ENCODE data around the gene CPA1.

Gene CPA1

GRCh38 chr7:130358471-130358870, 21.8 kb upstream of the CPA1 start:
- H3K27me3 ChIP-seq (ENCODE audit: control insufficient read depth in 1 of 2, insufficient read depth in 2 of 2, low read length in 2 of 2) = no peaks in the 10 kb centered on the region
- no peaks in the 10 kb centered on the region for H3K36me3 ChIP-seq (ENCODE audit: insufficient read depth, low read length)
- H3K9me3 ChIP-seq (ENCODE audit: low read length) = no peaks in the 10 kb centered on the region
- no peak overlapping the region for H3K27ac ChIP-seq (ENCODE audit: low read depth, low read length)
- H3K4me1 ChIP-seq (ENCODE audit: insufficient read depth, low read length) = peaks cover 13% of the 10 kb centered on the region
- no peak overlapping the region for H3K4me3 ChIP-seq (ENCODE audit: low read depth in 1 of 2, low read length in 2 of 2)
- H3K9ac ChIP-seq (ENCODE audit: low read length) = no peak overlapping the region

GRCh38 chr7:130359276-130359857, 20.9 kb upstream of the CPA1 start:
- no peak overlapping the region for H3K4me3 ChIP-seq (ENCODE audit: low read depth in 1 of 2, low read length in 2 of 2)
- H3K27ac ChIP-seq (ENCODE audit: low read depth, low read length) = no peak overlapping the region
- no peaks in the 10 kb centered on the region for H3K9me3 ChIP-seq (ENCODE audit: low read length)
- H3K36me3 ChIP-seq (ENCODE audit: insufficient read depth, low read length) = no peaks in the 10 kb centered on the region
- no peak overlapping the region for H3K9ac ChIP-seq (ENCODE audit: low read length)
- no peaks in the 10 kb centered on the region for H3K27me3 ChIP-seq (ENCODE audit: control insufficient read depth in 1 of 2, insufficient read depth in 2 of 2, low read length in 2 of 2)
- peaks cover 13% of the 10 kb centered on the region for H3K4me1 ChIP-seq (ENCODE audit: insufficient read depth, low read length)

- Histone ChIP-seq H3K9me3 (ENCODE audit: low read length) (no peaks in the 10 kb centered on the region), H3K27ac (ENCODE audit: low read depth, low read length) (no peak overlapping the region), H3K4me1 (ENCODE audit: insufficient read depth, low read length) (peaks cover 23% of the 10 kb centered on the region), H3K36me3 (ENCODE audit: insufficient read depth, low read length) (no peaks in the 10 kb centered on the region), H3K27me3 (ENCODE audit: control insufficient read depth in 1 of 2, insufficient read depth in 2 of 2, low read length in 2 of 2) (no peaks in the 10 kb centered on the region), H3K9ac (ENCODE audit: low read length) (no peak overlapping the region), H3K4me3 (ENCODE audit: low read depth in 1 of 2, low read length in 2 of 2) (no peak overlapping the region)
These were observed 19.8 kb upstream of the CPA1 start for GRCh38 chr7:130360518-130360917.

- Histone ChIP-seq H3K27me3 (ENCODE audit: control insufficient read depth in 1 of 2, insufficient read depth in 2 of 2, low read length in 2 of 2) (no peaks in the 10 kb centered on the region), H3K9ac (ENCODE audit: low read length) (no peak overlapping the region), H3K9me3 (ENCODE audit: low read length) (no peaks in the 10 kb centered on the region), H3K27ac (ENCODE audit: low read depth, low read length) (no peak overlapping the region), H3K4me3 (ENCODE audit: low read depth in 1 of 2, low read length in 2 of 2) (no peak overlapping the region), H3K36me3 (ENCODE audit: insufficient read depth, low read length) (no peaks in the 10 kb centered on the region), H3K4me1 (ENCODE audit: insufficient read depth, low read length) (peaks cover 22% of the 10 kb centered on the region)
These were observed 18.6 kb upstream of the CPA1 start for GRCh38 chr7:130361681-130362080.

- H3K9ac ChIP-seq (ENCODE audit: low read length) = no peak overlapping the region
- peaks cover 17% of the 10 kb centered on the region for H3K4me1 ChIP-seq (ENCODE audit: insufficient read depth, low read length)
- H3K27ac ChIP-seq (ENCODE audit: low read depth, low read length) = no peak overlapping the region
- H3K36me3 ChIP-seq (ENCODE audit: insufficient read depth, low read length) = no peaks in the 10 kb centered on the region
- no peak overlapping the region for H3K4me3 ChIP-seq (ENCODE audit: low read depth in 1 of 2, low read length in 2 of 2)
- no peaks in the 10 kb centered on the region for H3K9me3 ChIP-seq (ENCODE audit: low read length)
- H3K27me3 ChIP-seq (ENCODE audit: control insufficient read depth in 1 of 2, insufficient read depth in 2 of 2, low read length in 2 of 2) = no peaks in the 10 kb centered on the region
These were observed 18.0 kb upstream of the CPA1 start for GRCh38 chr7:130362251-130362816.

- Histone ChIP-seq H3K9ac (ENCODE audit: low read length) (no peak overlapping the region), H3K36me3 (ENCODE audit: insufficient read depth, low read length) (no peaks in the 10 kb centered on the region), H3K27me3 (ENCODE audit: control insufficient read depth in 1 of 2, insufficient read depth in 2 of 2, low read length in 2 of 2) (no peaks in the 10 kb centered on the region), H3K9me3 (ENCODE audit: low read length) (no peaks in the 10 kb centered on the region), H3K4me3 (ENCODE audit: low read depth in 1 of 2, low read length in 2 of 2) (no peak overlapping the region), H3K4me1 (ENCODE audit: insufficient read depth, low read length) (peaks cover 17% of the 10 kb centered on the region), H3K27ac (ENCODE audit: low read depth, low read length) (no peak overlapping the region)
These were observed 17.1 kb upstream of the CPA1 start for GRCh38 chr7:130363026-130363847.

- peaks cover 28% of the 10 kb centered on the region for H3K4me1 ChIP-seq (ENCODE audit: insufficient read depth, low read length)
- H3K4me3 ChIP-seq (ENCODE audit: low read depth in 1 of 2, low read length in 2 of 2) = no peak overlapping the region
- no peaks in the 10 kb centered on the region for H3K9me3 ChIP-seq (ENCODE audit: low read length)
- H3K9ac ChIP-seq (ENCODE audit: low read length) = no peak overlapping the region
- H3K36me3 ChIP-seq (ENCODE audit: insufficient read depth, low read length) = no peaks in the 10 kb centered on the region
- H3K27me3 ChIP-seq (ENCODE audit: control insufficient read depth in 1 of 2, insufficient read depth in 2 of 2, low read length in 2 of 2) = no peaks in the 10 kb centered on the region
- H3K27ac ChIP-seq (ENCODE audit: low read depth, low read length) = no peak overlapping the region
These were observed 15.8 kb upstream of the CPA1 start for GRCh38 chr7:130364451-130364850.

- Histone ChIP-seq H3K4me3 (ENCODE audit: low read depth in 1 of 2, low read length in 2 of 2) (no peak overlapping the region), H3K9me3 (ENCODE audit: low read length) (no peaks in the 10 kb centered on the region), H3K36me3 (ENCODE audit: insufficient read depth, low read length) (no peaks in the 10 kb centered on the region), H3K4me1 (ENCODE audit: insufficient read depth, low read length) (peaks cover 34% of the 10 kb centered on the region), H3K9ac (ENCODE audit: low read length) (no peak overlapping the region), H3K27me3 (ENCODE audit: control insufficient read depth in 1 of 2, insufficient read depth in 2 of 2, low read length in 2 of 2) (no peaks in the 10 kb centered on the region), H3K27ac (ENCODE audit: low read depth, low read length) (no peak overlapping the region)
These were observed 15.2 kb upstream of the CPA1 start for GRCh38 chr7:130365088-130365487.

- Histone ChIP-seq H3K27ac (ENCODE audit: low read depth, low read length) (no peak overlapping the region), H3K9ac (ENCODE audit: low read length) (no peak overlapping the region), H3K27me3 (ENCODE audit: control insufficient read depth in 1 of 2, insufficient read depth in 2 of 2, low read length in 2 of 2) (no peaks in the 10 kb centered on the region), H3K9me3 (ENCODE audit: low read length) (no peaks in the 10 kb centered on the region), H3K4me1 (ENCODE audit: insufficient read depth, low read length) (peaks cover 41% of the 10 kb centered on the region), H3K4me3 (ENCODE audit: low read depth in 1 of 2, low read length in 2 of 2) (no peak overlapping the region), H3K36me3 (ENCODE audit: insufficient read depth, low read length) (no peaks in the 10 kb centered on the region)
These were observed 14.5 kb upstream of the CPA1 start for GRCh38 chr7:130365511-130366441.

- Histone ChIP-seq H3K27ac (ENCODE audit: low read depth, low read length) (no peak overlapping the region), H3K27me3 (ENCODE audit: control insufficient read depth in 1 of 2, insufficient read depth in 2 of 2, low read length in 2 of 2) (no peaks in the 10 kb centered on the region), H3K4me1 (ENCODE audit: insufficient read depth, low read length) (peaks cover 49% of the 10 kb centered on the region), H3K9ac (ENCODE audit: low read length) (no peak overlapping the region), H3K4me3 (ENCODE audit: low read depth in 1 of 2, low read length in 2 of 2) (no peak overlapping the region), H3K36me3 (ENCODE audit: insufficient read depth, low read length) (no peaks in the 10 kb centered on the region), H3K9me3 (ENCODE audit: low read length) (no peaks in the 10 kb centered on the region)
These were observed 13.7 kb upstream of the CPA1 start for GRCh38 chr7:130366564-130366963.

- Histone ChIP-seq H3K9ac (ENCODE audit: low read length) (no peak overlapping the region), H3K9me3 (ENCODE audit: low read length) (no peaks in the 10 kb centered on the region), H3K4me1 (ENCODE audit: insufficient read depth, low read length) (peaks cover 56% of the 10 kb centered on the region), H3K4me3 (ENCODE audit: low read depth in 1 of 2, low read length in 2 of 2) (no peak overlapping the region), H3K27ac (ENCODE audit: low read depth, low read length) (no peak overlapping the region), H3K36me3 (ENCODE audit: insufficient read depth, low read length) (no peaks in the 10 kb centered on the region), H3K27me3 (ENCODE audit: control insufficient read depth in 1 of 2, insufficient read depth in 2 of 2, low read length in 2 of 2) (no peaks in the 10 kb centered on the region)
These were observed 13.1 kb upstream of the CPA1 start for GRCh38 chr7:130367088-130367755.
